Activated T-helper 1 cell treated with anti-CD3 and anti-CD28 coated beads, Interleukin-12 subunit alpha, Interleukin-12 subunit beta, Interleukin-2, Interleukin-4 antibody, amounts not matched to agents 30 ng/mL and 10 ng/mL and 1 ng/mL, durations not matched to agents 14 hours and 24 hours and 36 hours (primary cell): ENCODE results near the gene SEC14L2. TPM values are rescaled to one million over a fixed set of nuclear protein-coding genes. Genes with fewer than 3 reads are reported as not detected.
A peak's percentile ranks its signal among the peaks of the same experiment; 100 is the strongest.

Experiments used
- DNase-seq: peaks from one replicate; pipeline ENCODE4 v3.0.0; 2021; ENCODE audit warnings: low spot score
- H3K27ac Mint-ChIP-seq: one replicate; pipeline ENCODE4 v1.8.0; 2021; ENCODE audit warnings: mild to moderate bottlenecking, mixed read lengths
- H3K27me3 Mint-ChIP-seq: one replicate; pipeline ENCODE4 v1.8.0; 2022; ENCODE audit warnings: mild to moderate bottlenecking, moderate library complexity, mixed read lengths; ENCODE audit not compliant: insufficient read depth
- H3K36me3 Mint-ChIP-seq: one replicate; pipeline ENCODE4 v1.8.0; 2021; ENCODE audit warnings: low read depth, mixed read lengths
- H3K4me1 Mint-ChIP-seq: one replicate; pipeline ENCODE4 v1.8.0; 2021; ENCODE audit warnings: low read depth, mixed read lengths
- H3K4me3 Mint-ChIP-seq: one replicate; pipeline ENCODE4 v1.8.0; 2021; ENCODE audit warnings: mild to moderate bottlenecking, moderate library complexity, mixed read lengths
- H3K9me3 Mint-ChIP-seq: one replicate; pipeline ENCODE4 v1.8.0; 2021; ENCODE audit warnings: mixed read lengths
- intact Hi-C: fragments of 100-400 bp; cut with micrococcal nuclease; formaldehyde crosslinking; loops from one replicate; pipeline ENCODE4 v1.15.1; 2024
- total RNA-seq: library from RNA; stranded (reverse); gene quantifications from 2 replicates; pipeline ENCODE4 v1.2.3, GENCODE V29; 2022

SEC14L2 gene
- total RNA-seq = 25.6 and 27.0 TPM in 2 replicates

DNA sequence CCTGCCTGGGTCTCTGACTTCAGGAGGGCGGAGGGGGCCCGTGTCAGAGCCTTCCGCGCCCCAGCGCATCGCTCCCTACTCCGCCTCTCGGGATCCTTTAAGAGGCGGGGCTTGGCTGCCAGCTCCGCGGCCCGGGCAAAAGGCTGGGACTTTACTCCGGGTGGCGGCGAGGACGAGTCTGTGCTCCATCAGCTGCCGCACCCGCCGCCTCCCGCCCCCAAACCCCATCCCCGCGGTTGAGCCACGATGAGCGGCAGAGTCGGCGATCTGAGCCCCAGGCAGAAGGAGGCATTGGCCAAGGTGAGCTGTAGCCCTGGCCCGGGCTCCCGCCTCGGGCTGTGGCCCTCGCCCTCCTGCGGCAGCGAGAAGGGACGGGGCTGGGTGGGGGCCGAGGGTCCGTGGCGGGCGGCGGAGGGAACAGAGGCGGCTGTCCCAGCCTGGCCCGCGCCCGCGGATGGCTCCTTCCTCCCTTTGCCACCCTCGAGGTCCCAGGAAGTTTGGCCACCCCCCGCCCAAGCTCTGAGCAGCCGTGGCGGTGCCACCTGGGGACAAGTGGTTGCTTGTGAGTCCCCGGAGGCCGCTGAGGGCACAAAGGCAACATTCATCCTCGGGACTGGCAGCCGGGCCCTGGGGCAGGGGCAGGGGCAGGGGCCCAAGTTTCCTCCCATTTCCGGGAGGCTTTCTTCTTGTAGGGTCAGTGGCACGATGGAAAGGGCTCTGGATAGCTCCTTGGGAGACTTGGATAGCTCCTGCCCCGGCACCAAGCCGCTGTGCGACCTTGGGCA is at the start of gene SEC14L2:
TSS of gene SEC14L2 (plus strand) at position 148 of the 785 bp plus-strand sequence. CDS start at position 247, 99 bp downstream.
- Mint-ChIP-seq H3K27me3 (no peaks in the 10 kb centered on the region), H3K27ac (peak within 1 kb of the TSS; percentile 75), H3K36me3 (peaks cover 11% of the 10 kb centered on the region), H3K4me1 (peaks cover 51% of the 10 kb centered on the region), H3K9me3 (no peaks in the 10 kb centered on the region), H3K4me3 (peak within 1 kb of the TSS; percentile 92)
- DNase-seq = peak; percentile 58
- intact Hi-C loops = loop anchor here (1.0 kb wide), 1 partner anchor 29 kb away; no protein-coding TSS in a partner anchor

DNA sequence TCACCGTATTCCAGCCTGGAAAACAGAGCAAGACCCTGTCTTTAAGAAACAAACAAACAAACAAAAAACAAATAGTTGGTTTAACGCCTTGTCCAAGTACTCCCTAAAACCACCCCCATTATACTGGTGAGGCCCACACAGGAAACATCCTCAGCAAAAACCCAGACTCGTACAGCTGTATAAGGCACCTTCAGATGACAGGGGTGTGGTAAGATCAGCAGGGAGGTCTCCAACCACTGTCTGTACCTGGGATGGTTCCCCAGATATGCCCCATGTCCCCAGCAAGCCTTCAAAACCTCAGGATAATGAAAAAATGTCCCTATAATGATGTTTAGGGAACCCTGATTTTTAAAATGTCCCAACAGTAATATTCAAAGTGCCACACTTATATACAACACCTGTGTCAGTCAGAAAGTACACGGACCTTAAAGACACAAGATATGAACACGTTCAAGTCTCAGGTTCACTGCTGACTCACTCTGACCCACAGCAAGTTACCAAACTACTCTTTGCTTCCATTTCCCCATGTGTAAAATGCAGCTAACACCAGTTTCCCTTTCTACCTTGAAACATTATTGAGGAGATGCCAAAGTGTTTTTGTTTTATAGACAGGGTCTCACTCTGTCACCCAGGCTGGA is 49.4 kb upstream of the SEC14L2 start:
- H3K27ac Mint-ChIP-seq = peak overlapping the region; percentile 69
- intact Hi-C loops = no loop called here

DNA sequence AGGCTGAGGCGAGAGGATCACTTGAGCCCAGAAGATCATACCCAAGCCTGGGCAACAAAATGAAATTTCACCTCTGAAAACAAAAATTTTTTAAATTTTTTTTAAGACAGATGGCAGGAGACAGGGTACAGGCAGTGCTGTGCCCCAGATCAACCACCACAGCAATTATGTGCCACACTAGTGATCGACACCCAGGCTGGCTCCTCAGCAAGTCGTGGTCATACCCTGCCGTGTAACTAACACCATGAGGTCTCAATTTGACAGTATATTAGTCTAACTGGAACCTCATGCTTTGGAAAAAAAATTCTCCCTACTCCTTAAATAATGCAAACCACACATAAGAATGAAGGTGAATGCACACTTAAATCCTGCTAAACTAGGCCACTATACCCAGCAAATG is 48.4 kb upstream of the SEC14L2 start:
- Mint-ChIP-seq H3K27ac (peak overlapping the region; percentile 78), H3K36me3 (peaks cover 69% of the 10 kb centered on the region), H3K4me1 (peaks cover 63% of the 10 kb centered on the region), H3K4me3 (peak overlapping the region; percentile 31), H3K27me3 (no peaks in the 10 kb centered on the region), H3K9me3 (no peaks in the 10 kb centered on the region)
- intact Hi-C loops = loop anchor here (1.0 kb wide), 1 partner anchor 8 kb away; the partner anchor contains the start of gene SF3A1
- DNase-seq = no peak

More for the DNA sequence above, 49.4 kb upstream of the SEC14L2 start:
- H3K27me3 Mint-ChIP-seq = no peaks in the 10 kb centered on the region
- DNase-seq = no peak
- H3K4me1 Mint-ChIP-seq = peaks cover 63% of the 10 kb centered on the region
- H3K4me3 Mint-ChIP-seq = peak overlapping the region; percentile 19
- H3K9me3 Mint-ChIP-seq = no peaks in the 10 kb centered on the region
- peaks cover 70% of the 10 kb centered on the region for H3K36me3 Mint-ChIP-seq

DNA sequence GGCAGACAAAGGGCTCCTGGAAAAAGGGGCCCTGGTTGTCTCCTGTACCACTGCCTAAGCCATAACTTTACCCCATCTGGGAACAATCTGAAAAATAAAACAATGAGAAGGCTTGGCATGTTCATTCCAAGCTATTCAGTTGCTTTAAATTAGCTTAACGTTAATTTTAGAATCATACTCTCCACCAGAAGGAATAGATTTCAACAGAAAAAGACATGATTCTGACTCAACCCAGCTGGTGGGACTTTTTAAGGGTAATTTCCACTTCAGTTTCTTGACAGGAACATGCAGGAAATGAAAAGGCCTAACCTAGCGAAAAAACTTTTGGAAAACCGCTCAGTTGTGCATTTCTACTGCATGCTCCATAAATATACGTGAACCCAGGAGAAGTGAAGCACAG is 48.0 kb upstream of the SEC14L2 start:
- H3K4me3 Mint-ChIP-seq = peak overlapping the region; percentile 31
- H3K27me3 Mint-ChIP-seq = no peaks in the 10 kb centered on the region
- H3K9me3 Mint-ChIP-seq = no peaks in the 10 kb centered on the region
- no peak for DNase-seq
- H3K4me1 Mint-ChIP-seq = peaks cover 66% of the 10 kb centered on the region
- peaks cover 71% of the 10 kb centered on the region for H3K36me3 Mint-ChIP-seq
- H3K27ac Mint-ChIP-seq = peak overlapping the region; percentile 78
- intact Hi-C loops = loop anchor here (1.0 kb wide), 1 partner anchor 7 kb away; the partner anchor contains the start of gene SF3A1

DNA sequence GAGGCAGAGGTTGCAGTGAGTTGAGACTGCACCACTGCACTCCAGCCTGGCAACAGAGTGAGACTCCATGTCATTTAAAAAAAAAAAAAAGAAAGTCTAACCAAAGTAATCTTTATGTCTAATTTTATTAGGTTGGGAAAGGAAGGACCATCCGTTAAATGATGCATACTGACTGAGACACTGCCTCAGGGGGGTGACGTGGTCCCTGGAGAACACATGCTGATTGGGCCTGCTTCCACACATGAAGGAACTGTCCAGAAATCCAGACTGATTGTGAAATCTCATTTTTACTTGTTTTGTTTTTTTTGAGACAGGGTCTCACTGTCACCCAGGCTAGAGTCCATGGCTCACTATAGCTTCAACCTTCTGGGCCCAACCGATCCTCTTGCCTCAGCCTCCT is 45.6 kb upstream of the SEC14L2 start:
- Mint-ChIP-seq H3K27me3 (no peaks in the 10 kb centered on the region), H3K9me3 (no peaks in the 10 kb centered on the region), H3K36me3 (peaks cover 64% of the 10 kb centered on the region), H3K27ac (peak overlapping the region; percentile 73), H3K4me3 (no peak overlapping the region), H3K4me1 (peaks cover 78% of the 10 kb centered on the region)
- intact Hi-C loops = no loop called here
- DNase-seq = no peak

DNA sequence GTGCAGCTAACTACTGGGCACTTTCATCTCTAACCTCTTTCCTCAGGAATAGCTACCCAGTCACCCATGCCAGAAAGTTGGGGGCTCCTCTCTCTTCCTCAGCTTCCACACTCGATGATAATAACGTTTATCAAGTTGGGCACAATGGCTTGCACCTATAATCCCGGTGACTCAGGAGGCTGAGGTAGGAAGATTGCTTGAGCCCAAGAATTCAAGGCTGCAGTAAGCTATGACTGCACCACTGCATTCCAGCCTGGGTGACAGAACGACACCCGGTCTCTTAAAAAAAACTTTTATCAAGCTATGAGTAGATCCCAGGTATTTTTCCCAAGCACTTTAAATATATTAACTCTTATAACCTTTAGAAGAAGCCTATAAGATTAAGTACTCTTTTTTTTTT is 42.2 kb upstream of the SEC14L2 start:
- H3K27me3 Mint-ChIP-seq = peaks cover 8% of the 10 kb centered on the region
- no peaks in the 10 kb centered on the region for H3K9me3 Mint-ChIP-seq
- peaks cover 58% of the 10 kb centered on the region for H3K4me1 Mint-ChIP-seq
- peak overlapping the region; percentile 94 for H3K4me3 Mint-ChIP-seq
- H3K36me3 Mint-ChIP-seq = peaks cover 45% of the 10 kb centered on the region
- no peak for DNase-seq
- intact Hi-C loops = no loop called here
- peak overlapping the region; percentile 79 for H3K27ac Mint-ChIP-seq

DNA sequence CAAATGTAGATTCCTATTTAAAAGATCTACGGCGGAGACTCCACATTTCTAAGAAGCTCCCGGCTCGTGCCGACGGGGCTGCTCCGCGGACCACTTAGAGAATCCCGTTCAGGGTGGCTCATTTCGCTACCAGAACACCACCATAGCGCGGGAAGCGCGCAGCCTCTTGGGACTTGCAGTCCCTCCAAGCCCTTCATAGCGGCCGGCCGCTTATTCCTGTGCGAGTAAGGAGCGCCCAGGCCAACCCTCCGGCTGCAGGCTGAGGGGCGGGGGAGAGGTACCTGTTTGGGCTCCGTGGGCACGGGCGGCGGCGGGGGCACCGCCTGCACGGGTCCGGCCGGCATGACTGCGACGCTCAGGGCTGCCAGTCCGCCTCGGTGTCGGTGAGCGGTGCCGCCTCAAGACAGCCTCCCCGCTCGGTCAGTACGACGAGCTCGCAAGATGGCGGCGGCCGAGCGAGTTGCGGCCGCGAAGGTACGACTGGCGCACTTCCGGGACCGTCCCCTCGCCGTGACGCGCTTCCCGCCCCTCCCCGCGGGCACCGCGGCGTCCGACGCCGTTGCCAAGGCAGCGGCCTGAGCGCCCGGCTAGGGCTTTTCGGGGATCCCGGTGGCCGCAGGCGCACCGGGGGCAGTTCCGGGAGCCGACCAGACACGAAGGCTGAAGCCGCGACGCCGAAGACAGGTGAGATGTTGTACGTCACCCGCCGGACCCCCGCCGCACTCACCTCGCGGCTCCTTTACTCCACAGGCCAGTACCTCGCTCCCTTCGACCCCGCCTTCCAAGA is 40.2 kb upstream of the SEC14L2 start, which contains the start of the genes CCDC157 and SF3A1:
TSS of gene CCDC157 (plus strand) at position 559 of the 787 bp plus-strand sequence. CDS start 8,994 bp downstream, outside the sequence.
TSS of gene SF3A1 (minus strand) at position 446 of the 787 bp plus-strand sequence. CDS start at position 344, 102 bp downstream.
- H3K4me3 Mint-ChIP-seq = peak within 1 kb of the TSS; percentile 94
- peaks cover 43% of the 10 kb centered on the region for H3K4me1 Mint-ChIP-seq
- H3K27ac Mint-ChIP-seq = peak within 1 kb of the TSS; percentile 90
- peaks cover 8% of the 10 kb centered on the region for H3K27me3 Mint-ChIP-seq
- DNase-seq = peak; percentile 88
- peaks cover 29% of the 10 kb centered on the region for H3K36me3 Mint-ChIP-seq
- intact Hi-C loops = loop anchor here (1.0 kb wide), 11 partner anchors 8 to 589 kb away; partner anchors contain the start of genes ASCC2, CASTOR1, OSM and RNF215
- H3K9me3 Mint-ChIP-seq = no peaks in the 10 kb centered on the region

DNA sequence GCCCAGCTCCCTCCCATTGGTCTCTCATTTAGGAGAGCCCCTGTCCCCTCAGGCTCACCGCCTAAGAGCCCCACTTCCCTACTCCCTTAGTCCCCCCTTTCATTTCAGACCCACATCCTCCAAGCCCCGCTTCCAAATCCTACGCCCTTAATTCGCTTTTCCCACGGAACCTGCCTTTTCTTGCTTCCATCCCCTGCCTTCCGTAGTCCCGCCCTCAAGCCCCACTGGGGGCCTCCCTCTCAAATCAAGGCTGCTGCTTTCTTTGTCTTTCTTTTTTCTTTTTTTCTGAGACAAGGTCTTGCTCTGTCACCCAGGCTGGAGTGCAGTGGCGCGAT is 39.6 kb upstream of the SEC14L2 start:
- Mint-ChIP-seq H3K4me1 (peaks cover 37% of the 10 kb centered on the region), H3K27me3 (peaks cover 8% of the 10 kb centered on the region), H3K36me3 (peaks cover 24% of the 10 kb centered on the region), H3K27ac (peak overlapping the region; percentile 73), H3K9me3 (no peaks in the 10 kb centered on the region), H3K4me3 (peak overlapping the region; percentile 94)
- DNase-seq = no peak
- intact Hi-C loops = loop anchor here (1.0 kb wide), 2 partner anchors 68 to 519 kb away; partner anchors contain the start of genes ASCC2 and CASTOR1

DNA sequence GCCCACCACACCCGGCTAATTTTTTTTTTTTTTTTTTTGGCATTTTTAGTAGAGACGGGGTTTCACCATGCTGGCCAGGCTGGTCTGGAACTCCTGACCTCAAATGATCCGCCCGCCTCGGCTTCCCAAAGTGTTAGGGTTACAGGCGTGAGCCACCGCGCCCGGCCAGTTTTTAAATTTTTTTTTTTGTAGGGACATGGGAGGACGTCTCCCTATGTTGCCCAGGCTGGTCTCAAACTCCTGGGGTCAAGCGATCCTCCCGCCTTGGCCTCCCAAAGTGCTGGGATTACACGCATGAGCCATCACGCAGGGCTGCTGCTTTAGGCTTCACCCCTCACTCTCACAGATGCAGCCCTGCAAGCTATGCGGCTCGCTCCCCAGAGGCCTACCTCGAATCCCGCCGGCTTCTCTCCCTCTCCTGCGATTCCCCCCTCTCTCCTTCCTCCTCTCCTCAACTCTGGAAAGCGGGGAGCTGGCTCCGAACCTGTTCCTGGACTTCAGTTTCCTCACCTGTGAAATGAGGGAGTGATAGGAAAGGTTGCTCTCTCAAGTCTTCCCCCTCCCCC is 39.1 kb upstream of the SEC14L2 start:
- intact Hi-C loops = loop anchor here (1.0 kb wide), 2 partner anchors 68 to 519 kb away; partner anchors contain the start of genes ASCC2 and CASTOR1
- peak overlapping the region; percentile 94 for H3K4me3 Mint-ChIP-seq
- peaks cover 21% of the 10 kb centered on the region for H3K36me3 Mint-ChIP-seq
- DNase-seq = no peak
- no peaks in the 10 kb centered on the region for H3K9me3 Mint-ChIP-seq
- peaks cover 37% of the 10 kb centered on the region for H3K4me1 Mint-ChIP-seq
- peak overlapping the region; percentile 27 for H3K27ac Mint-ChIP-seq
- peaks cover 8% of the 10 kb centered on the region for H3K27me3 Mint-ChIP-seq

DNA sequence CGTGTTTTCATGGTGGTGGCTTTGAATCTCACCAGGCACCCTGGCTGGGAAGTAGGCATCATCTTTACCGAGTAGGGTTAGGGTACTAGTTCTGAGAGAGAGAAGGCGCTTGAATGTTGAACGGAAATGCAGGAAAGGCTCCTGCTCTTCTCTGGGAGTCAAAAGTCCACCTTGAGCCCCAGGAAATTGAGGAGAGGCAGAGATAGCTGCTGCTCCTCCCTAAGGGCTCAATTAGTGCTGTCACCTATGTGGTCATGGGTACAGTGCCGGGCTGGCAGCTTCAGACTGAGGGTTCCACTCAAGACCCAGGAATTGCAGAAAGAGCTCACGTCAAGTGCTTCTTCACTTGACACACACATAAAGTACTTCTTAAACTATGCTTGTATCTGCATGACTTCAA is 38.3 kb upstream of the SEC14L2 start:
- peaks cover 36% of the 10 kb centered on the region for H3K4me1 Mint-ChIP-seq
- H3K4me3 Mint-ChIP-seq = peak overlapping the region; percentile 84
- H3K9me3 Mint-ChIP-seq = no peaks in the 10 kb centered on the region
- intact Hi-C loops = no loop called here
- peaks cover 17% of the 10 kb centered on the region for H3K36me3 Mint-ChIP-seq
- peaks cover 8% of the 10 kb centered on the region for H3K27me3 Mint-ChIP-seq
- no peak overlapping the region for H3K27ac Mint-ChIP-seq
- no peak for DNase-seq

DNA sequence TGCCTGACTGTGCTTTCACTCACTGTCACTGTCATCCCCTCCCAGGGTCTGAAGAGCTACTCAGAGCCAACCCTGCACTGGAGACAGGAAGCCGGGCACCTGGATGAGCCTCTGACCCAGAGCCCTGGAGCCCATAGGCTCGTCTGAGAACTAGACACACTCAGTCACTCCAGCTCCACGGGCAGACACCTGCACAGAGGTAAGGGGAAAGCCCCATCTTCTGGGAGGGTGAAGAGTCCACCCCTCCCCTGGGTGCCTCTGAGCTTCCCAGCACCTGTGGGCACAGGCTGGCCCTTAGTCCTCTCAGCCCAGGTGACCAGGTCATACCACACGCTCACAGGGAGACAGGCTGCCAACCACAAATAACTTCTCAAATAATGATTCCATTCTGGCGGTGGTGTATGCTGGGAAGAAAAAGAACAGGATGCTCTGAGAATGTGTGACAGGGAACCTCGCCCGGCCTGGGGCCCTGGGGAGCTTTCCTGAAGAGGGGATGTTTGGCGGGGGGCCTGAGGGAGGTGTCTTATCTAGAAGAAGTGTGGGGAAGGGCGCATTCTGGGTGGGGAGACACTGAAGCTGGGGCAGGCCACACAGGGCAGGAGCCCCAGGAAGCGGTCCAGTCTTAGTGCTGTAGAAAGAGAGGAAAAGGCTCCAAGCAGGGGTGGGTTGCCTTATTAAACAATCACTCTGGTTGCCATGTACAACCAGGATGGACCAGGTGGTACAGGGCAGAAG is 34.7 kb upstream of the SEC14L2 start:
- H3K36me3 Mint-ChIP-seq = no peaks in the 10 kb centered on the region
- intact Hi-C loops = no loop called here
- H3K4me3 Mint-ChIP-seq = no peak overlapping the region
- no peak for DNase-seq
- H3K27me3 Mint-ChIP-seq = peaks cover 6% of the 10 kb centered on the region
- no peaks in the 10 kb centered on the region for H3K9me3 Mint-ChIP-seq
- H3K4me1 Mint-ChIP-seq = peaks cover 8% of the 10 kb centered on the region
- H3K27ac Mint-ChIP-seq = peak overlapping the region; percentile 15
